ENCODE results near the gene HDAC9. TPM values are rescaled to one million over a fixed set of nuclear protein-coding genes. Genes with fewer than 3 reads are reported as not detected.

HDAC9 gene
- total RNA-seq, 1 donor from 2014 or later = 32.4 TPM

- no peak overlapping the region for H3K27ac ChIP-seq
- H3K36me3 ChIP-seq = no peaks in the 10 kb centered on the region
- intact Hi-C loops (cut with DNase I) = no loop called here
Measured at GRCh38 chr7:18574676-18575075, 79.1 kb downstream of the HDAC9 start.

GRCh38 chr7:18575622-18576572 lies 80.3 kb downstream of the HDAC9 start:
- no peaks in the 10 kb centered on the region for H3K27me3 ChIP-seq
- no peaks in the 10 kb centered on the region for H3K9me3 ChIP-seq
- H3K27ac ChIP-seq = no peak overlapping the region
- H3K4me1 ChIP-seq = peaks cover 4% of the 10 kb centered on the region
- DNase-seq (ENCODE audit: extremely low spot score in 2 of 2) = no peak
- no peak for TF ChIP-seq POLR2A (IDR thresholded peaks at IDR 0.05)
- no peak overlapping the region for H3K4me3 ChIP-seq
- intact Hi-C loops (cut with DNase I) = no loop called here
- no peaks in the 10 kb centered on the region for H3K36me3 ChIP-seq

More at GRCh38 chr7:18574676-18575075, 79.1 kb downstream of the HDAC9 start:
- no peak for TF ChIP-seq POLR2AphosphoS5 (IDR thresholded peaks at IDR 0.05; ENCODE audit: insufficient read depth in 1 of 2, low read depth in 1 of 2)
- no peak for TF ChIP-seq CTCF (IDR thresholded peaks at IDR 0.05)
- TF ChIP-seq POLR2A (IDR thresholded peaks at IDR 0.05) = no peak
- Histone ChIP-seq H3K4me1 (peaks cover 6% of the 10 kb centered on the region), H3K4me3 (no peak overlapping the region), H3K9me3 (no peaks in the 10 kb centered on the region), H3K27me3 (no peaks in the 10 kb centered on the region)
- DNase-seq (ENCODE audit: extremely low spot score in 2 of 2) = no peak

GRCh38 chr7:18577096-18577771 lies 81.7 kb downstream of the HDAC9 start:
- Histone ChIP-seq H3K36me3 (no peaks in the 10 kb centered on the region), H3K27me3 (no peaks in the 10 kb centered on the region), H3K27ac (no peak overlapping the region), H3K4me1 (no peaks in the 10 kb centered on the region), H3K9me3 (no peaks in the 10 kb centered on the region), H3K4me3 (no peak overlapping the region)
- DNase-seq (ENCODE audit: extremely low spot score in 2 of 2) = no peak
- intact Hi-C loops (cut with DNase I) = no loop called here
- TF ChIP-seq POLR2A (IDR thresholded peaks at IDR 0.05) = no peak
- no peak for TF ChIP-seq POLR2AphosphoS5 (IDR thresholded peaks at IDR 0.05; ENCODE audit: insufficient read depth in 1 of 2, low read depth in 1 of 2)
- TF ChIP-seq CTCF (IDR thresholded peaks at IDR 0.05) = no peak

- Histone ChIP-seq H3K9me3 (no peaks in the 10 kb centered on the region), H3K4me3 (no peak overlapping the region), H3K27me3 (no peaks in the 10 kb centered on the region), H3K4me1 (no peaks in the 10 kb centered on the region), H3K27ac (no peak overlapping the region), H3K36me3 (no peaks in the 10 kb centered on the region)
- DNase-seq (ENCODE audit: extremely low spot score in 2 of 2) = no peak
- intact Hi-C loops (cut with DNase I) = no loop called here
- TF ChIP-seq CTCF (IDR thresholded peaks at IDR 0.05) = no peak
- TF ChIP-seq POLR2AphosphoS5 (IDR thresholded peaks at IDR 0.05; ENCODE audit: insufficient read depth in 1 of 2, low read depth in 1 of 2) = no peak
- TF ChIP-seq POLR2A (IDR thresholded peaks at IDR 0.05) = no peak
Measured at GRCh38 chr7:18579698-18580097, 84.1 kb downstream of the HDAC9 start.

GRCh38 chr7:18580950-18581349 lies 85.4 kb downstream of the HDAC9 start:
- H3K36me3 ChIP-seq = no peaks in the 10 kb centered on the region
- no peak overlapping the region for H3K4me3 ChIP-seq
- TF ChIP-seq POLR2A (IDR thresholded peaks at IDR 0.05) = no peak
- no peak for TF ChIP-seq CTCF (IDR thresholded peaks at IDR 0.05)
- no peak for TF ChIP-seq POLR2AphosphoS5 (IDR thresholded peaks at IDR 0.05; ENCODE audit: insufficient read depth in 1 of 2, low read depth in 1 of 2)
- H3K27ac ChIP-seq = no peak overlapping the region
- no peaks in the 10 kb centered on the region for H3K27me3 ChIP-seq
- DNase-seq (ENCODE audit: extremely low spot score in 2 of 2) = no peak
- intact Hi-C loops (cut with DNase I) = no loop called here
- H3K9me3 ChIP-seq = no peaks in the 10 kb centered on the region
- no peaks in the 10 kb centered on the region for H3K4me1 ChIP-seq

Measured in vagina (tissue), 2 donors.